CD8-positive, alpha-beta memory T cell (primary cell): Measurements from ENCODE around the gene ZC3HAV1L. TPM values are rescaled to one million over a fixed set of nuclear protein-coding genes. Genes with fewer than 3 reads are reported as not detected.
A peak's percentile ranks its signal among the peaks of the same experiment; 100 is the strongest.
"Not testable (repeated sequence)": the region's sequence is repeated elsewhere in the genome, so short reads cannot be mapped to it uniquely, and the experiment has no call there.

ENCODE experiments used
- CTCF ChIA-PET: fragments of 350-600 bp; sonication (Branson Sonifier 250); formaldehyde crosslinking; loops from one replicate; lab custom pipeline; 2021; ENCODE audit warnings: antibody characterized with exemption; lab: Charles Lee
- POLR2A ChIA-PET: fragments of 350-600 bp; sonication (Branson Sonifier 250); formaldehyde crosslinking; loops from one replicate; lab custom pipeline; 2021; ENCODE audit warnings: antibody characterized with exemption; lab: Charles Lee
- DNase-seq, 5 donors: peaks; one replicate each; pipeline versions ENCODE4 v3.0.0 to v3.0.0-alpha.2; 2020 to 2022; ENCODE audit warnings: mixed read lengths in 1 of 5
- H3K27ac ChIP-seq: one replicate; pipeline ENCODE4 v1.7.0; 2013; ENCODE audit warnings: low read depth, mild to moderate bottlenecking, low read length, moderate library complexity
- H3K27me3 ChIP-seq: 2 replicates; pipeline ENCODE4 v1.7.0; 2013; ENCODE audit warnings: low read length, mild to moderate bottlenecking; ENCODE audit not compliant: insufficient read depth, poor library complexity, severe bottlenecking
- H3K36me3 ChIP-seq: 2 replicates; pipeline ENCODE4 v1.7.0; 2013; ENCODE audit warnings: mild to moderate bottlenecking, low read length, moderate library complexity; ENCODE audit not compliant: insufficient read depth
- H3K4me1 ChIP-seq: 2 replicates; pipeline ENCODE4 v1.7.0; 2013; ENCODE audit warnings: mild to moderate bottlenecking, low read length, moderate library complexity; ENCODE audit not compliant: insufficient read depth
- H3K4me3 ChIP-seq: 2 replicates; pipeline ENCODE4 v1.7.0; 2013; ENCODE audit warnings: mild to moderate bottlenecking, low read length
- H3K9me3 ChIP-seq: 2 replicates; pipeline ENCODE4 v1.7.0; 2013; ENCODE audit warnings: mild to moderate bottlenecking, low read length
- H3K27ac Mint-ChIP-seq, 8 donors: one replicate each; pipeline ENCODE4 v1.8.0; 2020 to 2021; ENCODE audit warnings: mixed read lengths in 8 of 8, mild to moderate bottlenecking in 6 of 8, inconsistent platforms in 3 of 8, moderate library complexity in 3 of 8
- H3K27me3 Mint-ChIP-seq, 2 donors: one replicate each; pipeline ENCODE4 v1.8.0; 2020 to 2021; ENCODE audit warnings: mixed read lengths in 2 of 2, mild to moderate bottlenecking in 1 of 2, moderate library complexity in 1 of 2
- H3K36me3 Mint-ChIP-seq, 3 donors: one replicate each; pipeline ENCODE4 v1.8.0; 2020 to 2021; ENCODE audit warnings: mixed read lengths in 3 of 3, inconsistent platforms in 1 of 3, mild to moderate bottlenecking in 1 of 3
- H3K4me1 Mint-ChIP-seq, 3 donors: one replicate each; pipeline ENCODE4 v1.8.0; 2020 to 2021; ENCODE audit warnings: mixed read lengths in 3 of 3, inconsistent platforms in 1 of 3, mild to moderate bottlenecking in 1 of 3
- H3K4me3 Mint-ChIP-seq, 7 donors: one replicate each; pipeline ENCODE4 v1.8.0; 2020 to 2021; ENCODE audit warnings: mixed read lengths in 7 of 7, mild to moderate bottlenecking in 6 of 7, moderate library complexity in 4 of 7, inconsistent platforms in 2 of 7
- H3K9me3 Mint-ChIP-seq, 5 donors: one replicate each; pipeline ENCODE4 v1.8.0; 2020 to 2022; ENCODE audit warnings: mixed read lengths in 5 of 5, mild to moderate bottlenecking in 3 of 5, moderate library complexity in 2 of 5, inconsistent platforms in 1 of 5
- polyA plus RNA-seq: library from polyadenylated mRNA; unstranded; fragments of 300-500 nt; fragmentation: Illumina TruSeq; gene quantifications from one replicate; pipeline ENCODE4 v1.2.3, GENCODE V29; 2021
- total RNA-seq, 2 experiments: library from RNA; stranded (reverse); gene quantifications; one replicate each; pipeline ENCODE4 v1.2.3, GENCODE V29; 2021

Gene ZC3HAV1L
- total and polyA plus RNA-seq, 3 experiments from 2014 or later, result 1.1 to 13.6 (median 12.6) TPM

DNA sequence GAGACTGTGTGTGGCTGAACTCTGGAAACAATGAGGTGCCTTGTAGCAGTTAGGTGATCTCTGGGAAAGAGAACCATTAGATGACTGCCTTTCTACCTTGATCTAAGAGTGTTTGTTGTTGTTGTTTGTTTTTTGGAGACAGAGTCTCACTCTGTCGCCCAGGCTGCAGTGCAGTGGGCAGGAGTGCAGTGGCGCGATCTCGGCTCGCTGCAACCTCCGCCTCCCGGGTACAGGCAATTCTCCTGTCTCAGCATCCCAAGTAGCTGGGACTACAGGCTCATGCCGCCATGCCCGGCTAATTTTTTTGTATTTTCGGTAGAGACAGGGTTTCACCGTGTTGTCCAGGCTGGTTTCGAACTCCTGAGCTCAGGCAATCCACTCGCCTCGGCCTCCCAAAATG is 18.8 kb upstream of the ZC3HAV1L start:
- POLR2A ChIA-PET, H3K27me3 Mint-ChIP-seq, DNase-seq, H3K4me3 Mint-ChIP-seq, H3K9me3 Mint-ChIP-seq, H3K9me3 ChIP-seq, H3K27me3 ChIP-seq, H3K4me1 ChIP-seq, H3K4me3 ChIP-seq, H3K27ac ChIP-seq: not testable (repeated sequence)
- H3K27ac Mint-ChIP-seq, result peak overlapping the region in 5 of 8 donors; percentile 1 to 76 (median 63)
- CTCF ChIA-PET, result interaction anchor here (0.9 to 1.3 kb wide), 4 partner anchors 10 to 38 kb away, joined by 3 to 4 read pairs (median 3); no protein-coding TSS in a partner anchor
- H3K36me3 ChIP-seq, result peaks cover 58% of the 10 kb centered on the region
- peaks cover 14 to 86% (median 23%) of the 10 kb centered on the region in 3 donors for H3K36me3 Mint-ChIP-seq
- peaks cover 10 to 39% (median 22%) of the 10 kb centered on the region in 3 donors for H3K4me1 Mint-ChIP-seq

DNA sequence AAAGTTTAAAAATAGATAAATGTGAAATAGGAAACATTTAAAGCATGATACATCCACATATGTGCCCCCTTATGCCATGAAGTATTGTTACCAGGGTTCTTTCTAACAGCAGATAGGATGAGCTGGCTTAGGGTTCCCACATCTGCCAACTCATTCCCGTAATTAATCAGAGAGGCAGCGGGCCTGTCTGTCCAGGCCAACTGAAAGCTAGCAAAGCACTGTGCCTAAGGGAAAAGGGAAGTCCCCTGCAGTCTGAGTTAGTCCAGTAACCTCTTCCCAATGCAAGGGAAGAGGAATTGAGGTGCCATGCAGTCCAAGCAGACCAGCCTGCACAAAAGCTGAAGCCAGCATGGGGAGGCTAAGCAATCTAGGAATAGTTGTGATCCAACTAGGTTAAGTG is 18.3 kb upstream of the ZC3HAV1L start:
- Mint-ChIP-seq H3K36me3 (peaks cover 18 to 89% (median 27%) of the 10 kb centered on the region in 3 donors), H3K27me3 (no peaks in the 10 kb centered on the region), H3K9me3 (no peaks in the 10 kb centered on the region), H3K27ac (peak overlapping the region in 5 of 8 donors; percentile 23 to 76 (median 47)), H3K4me3 (no peak overlapping the region), H3K4me1 (peaks cover 14 to 44% (median 28%) of the 10 kb centered on the region in 3 donors)
- H3K4me3 ChIP-seq, result no peak overlapping the region
- ChIA-PET CTCF (interaction anchor here (0.9 to 2.3 kb wide), 7 partner anchors 9 to 41 kb away, joined by 3 to 10 read pairs (median 4); no protein-coding TSS in a partner anchor), POLR2A (interaction anchor here (0.7 kb wide), 1 partner anchor 41 kb away, joined by 5 read pairs; no protein-coding TSS in a partner anchor)
- H3K4me1 ChIP-seq, result no peaks in the 10 kb centered on the region
- H3K27ac ChIP-seq, result no peak overlapping the region
- no peaks in the 10 kb centered on the region for H3K9me3 ChIP-seq
- no peaks in the 10 kb centered on the region for H3K27me3 ChIP-seq
- DNase-seq, result no peak
- H3K36me3 ChIP-seq, result peaks cover 63% of the 10 kb centered on the region

DNA sequence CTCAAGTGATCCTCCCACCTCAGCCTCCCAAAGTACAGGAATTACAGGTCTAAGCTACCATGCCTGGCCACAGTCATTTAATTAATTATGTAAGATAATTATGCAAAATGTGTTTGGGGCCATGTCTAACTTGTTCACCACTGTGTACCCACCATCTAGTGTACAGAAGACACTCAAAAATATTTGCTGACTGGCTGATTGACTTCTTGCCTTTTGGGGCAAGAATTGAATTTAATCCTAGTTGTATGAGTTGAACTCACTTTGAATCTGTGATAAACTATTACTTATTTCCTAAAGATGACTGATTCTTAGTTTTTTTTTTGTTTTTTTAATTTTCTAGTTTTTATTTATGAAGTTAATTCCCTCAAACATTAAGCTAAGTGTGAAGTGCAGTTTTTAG is 15.8 kb upstream of the ZC3HAV1L start:
- no peak overlapping the region for H3K27ac ChIP-seq
- peaks cover 22 to 91% (median 29%) of the 10 kb centered on the region in 3 donors for H3K36me3 Mint-ChIP-seq
- CTCF ChIA-PET, result interaction anchor here (1.6 to 4.1 kb wide), 2 partner anchors 21 to 23 kb away, joined by 3 to 19 read pairs; no protein-coding TSS in a partner anchor
- peak overlapping the region in 1 of 8 donors; percentile 58 for H3K27ac Mint-ChIP-seq
- H3K4me1 ChIP-seq, result peaks cover under 1% of the 10 kb centered on the region
- H3K27me3 ChIP-seq, result no peaks in the 10 kb centered on the region
- POLR2A ChIA-PET, result interaction anchor here (0.7 kb wide), 1 partner anchor 42 kb away, joined by 4 read pairs; no protein-coding TSS in a partner anchor
- H3K36me3 ChIP-seq, result peaks cover 55% of the 10 kb centered on the region
- peaks cover 15 to 47% (median 37%) of the 10 kb centered on the region in 3 donors for H3K4me1 Mint-ChIP-seq
- DNase-seq, result no peak
- H3K9me3 Mint-ChIP-seq, result no peaks in the 10 kb centered on the region
- H3K9me3 ChIP-seq, result no peaks in the 10 kb centered on the region
- no peak overlapping the region for H3K4me3 ChIP-seq
- no peak overlapping the region for H3K4me3 Mint-ChIP-seq
- H3K27me3 Mint-ChIP-seq, result no peaks in the 10 kb centered on the region

DNA sequence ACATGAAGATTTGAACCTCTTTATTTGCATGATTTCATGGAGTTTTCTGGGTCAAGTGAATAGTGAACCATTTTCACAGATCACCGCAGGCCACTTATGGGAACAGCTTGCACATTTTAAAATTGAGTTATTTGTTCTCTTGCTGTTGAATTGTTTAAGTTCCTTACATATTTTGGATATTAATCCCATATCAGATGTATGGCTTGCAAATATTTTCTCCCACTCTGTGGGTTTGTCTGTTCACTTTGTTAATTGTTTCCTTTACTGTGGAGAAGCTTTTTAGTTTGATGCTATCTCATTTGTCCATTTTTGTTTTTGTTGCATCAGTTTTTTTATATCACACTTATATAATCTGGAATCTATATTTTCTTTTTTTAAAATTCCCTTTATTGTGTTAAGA is 14.1 kb upstream of the ZC3HAV1L start:
- Histone ChIP-seq H3K4me3 (no peak overlapping the region), H3K9me3 (no peaks in the 10 kb centered on the region), H3K4me1 (peaks cover 18% of the 10 kb centered on the region), H3K27me3 (no peaks in the 10 kb centered on the region), H3K36me3 (peaks cover 52% of the 10 kb centered on the region), H3K27ac (no peak overlapping the region)
- no peaks in the 10 kb centered on the region for H3K9me3 Mint-ChIP-seq
- H3K36me3 Mint-ChIP-seq, result peaks cover 34 to 90% (median 39%) of the 10 kb centered on the region in 3 donors
- ChIA-PET POLR2A (interaction anchor here (0.6 kb wide), 1 partner anchor 13 kb away, joined by 14 read pairs; no protein-coding TSS in a partner anchor), CTCF (interaction anchor here (1.3 to 4.1 kb wide), 2 partner anchors 25 to 33 kb away, joined by 5 to 19 read pairs; no protein-coding TSS in a partner anchor)
- no peaks in the 10 kb centered on the region for H3K27me3 Mint-ChIP-seq
- no peak overlapping the region for H3K4me3 Mint-ChIP-seq
- DNase-seq, result no peak
- peak overlapping the region in 2 of 8 donors; percentile 50 to 60 for H3K27ac Mint-ChIP-seq
- H3K4me1 Mint-ChIP-seq, result peaks cover 32 to 56% (median 54%) of the 10 kb centered on the region in 3 donors

DNA sequence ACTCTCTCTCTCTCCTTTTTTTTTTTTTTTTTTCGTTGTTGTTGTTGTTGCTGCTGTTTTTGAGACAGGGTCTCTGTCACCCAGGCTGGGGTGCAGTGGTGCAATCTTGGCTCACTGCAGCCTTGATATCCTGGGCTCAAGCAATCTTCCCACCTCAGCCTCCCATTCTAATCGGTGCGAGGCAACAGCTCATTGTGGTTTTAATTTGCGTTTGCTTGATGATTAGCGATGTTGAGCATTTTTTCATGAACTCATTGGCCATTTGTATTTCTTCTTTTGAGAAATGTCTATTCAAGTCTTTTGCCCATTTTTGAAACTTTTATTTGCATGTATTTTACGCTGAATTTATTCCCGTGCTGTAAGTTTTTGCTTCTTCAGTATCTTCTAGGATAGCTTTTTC is 13.3 kb upstream of the ZC3HAV1L start:
- Mint-ChIP-seq H3K27ac (peak overlapping the region in 6 of 8 donors; percentile 0 to 60 (median 4)), H3K27me3 (no peaks in the 10 kb centered on the region), H3K36me3 (peaks cover 33 to 84% (median 40%) of the 10 kb centered on the region in 3 donors), H3K9me3 (no peaks in the 10 kb centered on the region), H3K4me3 (peak overlapping the region in 1 of 7 donors; percentile 73), H3K4me1 (peaks cover 40 to 65% (median 62%) of the 10 kb centered on the region in 3 donors)
- Histone ChIP-seq H3K36me3 (peaks cover 45% of the 10 kb centered on the region), H3K4me3 (no peak overlapping the region), H3K4me1 (peaks cover 26% of the 10 kb centered on the region), H3K9me3 (no peaks in the 10 kb centered on the region), H3K27me3 (no peaks in the 10 kb centered on the region), H3K27ac (no peak overlapping the region)
- POLR2A ChIA-PET, result no interaction called here
- CTCF ChIA-PET, result interaction anchor here (4.1 kb wide), 1 partner anchor 26 kb away, joined by 19 read pairs; no protein-coding TSS in a partner anchor
- DNase-seq, result no peak

DNA sequence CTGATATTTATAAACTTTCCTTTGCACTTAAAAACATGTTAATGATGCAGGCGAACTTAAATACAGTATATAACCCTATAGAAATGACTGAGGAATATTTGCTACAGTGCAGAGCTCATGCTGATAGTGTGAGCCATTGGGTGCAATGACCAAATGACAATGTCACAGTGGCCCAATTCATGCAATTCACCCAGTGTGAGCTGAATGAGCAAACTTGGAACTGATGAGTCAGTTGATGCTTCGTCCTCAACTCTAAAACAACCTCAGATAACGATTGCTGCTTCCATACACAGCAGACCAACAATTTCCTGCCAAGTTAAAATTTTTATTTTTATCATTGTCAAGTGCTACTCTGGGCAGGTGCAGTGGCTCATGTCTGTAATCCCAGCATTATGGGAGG is 12.1 kb upstream of the ZC3HAV1L start:
- CTCF ChIA-PET, result interaction anchor here (4.1 kb wide), 1 partner anchor 27 kb away, joined by 19 read pairs; no protein-coding TSS in a partner anchor
- H3K9me3 Mint-ChIP-seq, result no peaks in the 10 kb centered on the region
- H3K4me3 Mint-ChIP-seq, result no peak overlapping the region
- H3K27me3 Mint-ChIP-seq, result no peaks in the 10 kb centered on the region
- no peak overlapping the region for H3K4me3 ChIP-seq
- H3K36me3 Mint-ChIP-seq, result peaks cover 24 to 82% (median 36%) of the 10 kb centered on the region in 3 donors
- peaks cover 36% of the 10 kb centered on the region for H3K36me3 ChIP-seq
- peaks cover 51 to 70% (median 67%) of the 10 kb centered on the region in 3 donors for H3K4me1 Mint-ChIP-seq
- DNase-seq, result no peak
- no peaks in the 10 kb centered on the region for H3K9me3 ChIP-seq
- no peak overlapping the region for H3K27ac ChIP-seq
- H3K27me3 ChIP-seq, result no peaks in the 10 kb centered on the region
- peaks cover 37% of the 10 kb centered on the region for H3K4me1 ChIP-seq
- POLR2A ChIA-PET, result interaction anchor here (0.5 to 0.9 kb wide), 2 partner anchors 47 to 172 kb away, joined by 3 to 6 read pairs; no protein-coding TSS in a partner anchor
- H3K27ac Mint-ChIP-seq, result peak overlapping the region in 3 of 8 donors; percentile 50 to 68 (median 56)

DNA sequence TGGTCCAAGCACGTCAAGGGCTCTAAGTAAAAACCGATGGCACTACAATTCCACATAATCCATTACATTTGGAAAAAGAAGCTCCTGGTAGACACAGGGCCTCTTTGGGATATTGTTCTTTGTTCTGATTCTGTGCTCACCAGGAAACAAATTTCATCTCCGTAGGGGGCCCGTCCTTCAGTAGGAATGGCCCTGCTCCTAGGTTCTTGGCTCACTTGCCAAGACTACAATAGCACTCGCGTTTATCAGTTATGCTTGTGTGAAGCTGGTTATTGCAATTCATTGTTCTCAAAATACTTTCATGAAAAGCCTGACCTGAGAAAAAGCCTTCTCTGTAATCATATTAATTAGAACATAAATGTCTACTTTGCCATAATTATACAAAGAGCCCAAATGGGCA is 10.3 kb upstream of the ZC3HAV1L start:
- H3K36me3 Mint-ChIP-seq, result peaks cover 24 to 71% (median 33%) of the 10 kb centered on the region in 3 donors
- Histone ChIP-seq H3K27me3 (no peaks in the 10 kb centered on the region), H3K36me3 (peaks cover 30% of the 10 kb centered on the region), H3K27ac (no peak overlapping the region), H3K4me1 (peaks cover 44% of the 10 kb centered on the region), H3K9me3 (no peaks in the 10 kb centered on the region), H3K4me3 (no peak overlapping the region)
- peak overlapping the region in 5 of 7 donors; percentile 2 to 52 (median 27) for H3K4me3 Mint-ChIP-seq
- no peak for DNase-seq
- peak overlapping the region; percentile 13 to 97 (median 57) for H3K27ac Mint-ChIP-seq
- CTCF ChIA-PET, result interaction anchor here (0.8 to 4.0 kb wide), 5 partner anchors 11 to 31 kb away, joined by 3 to 26 read pairs (median 4); partner anchors contain the start of gene ZC3HAV1L
- POLR2A ChIA-PET, result interaction anchor here (0.6 to 1.0 kb wide), 2 partner anchors 24 to 162 kb away, joined by 3 read pairs; no protein-coding TSS in a partner anchor
- peaks cover 62 to 80% (median 78%) of the 10 kb centered on the region in 3 donors for H3K4me1 Mint-ChIP-seq
- H3K27me3 Mint-ChIP-seq, result no peaks in the 10 kb centered on the region
- no peaks in the 10 kb centered on the region for H3K9me3 Mint-ChIP-seq
